Measurements from ENCODE around the gene AK4.

The AK4 gene

DNA sequence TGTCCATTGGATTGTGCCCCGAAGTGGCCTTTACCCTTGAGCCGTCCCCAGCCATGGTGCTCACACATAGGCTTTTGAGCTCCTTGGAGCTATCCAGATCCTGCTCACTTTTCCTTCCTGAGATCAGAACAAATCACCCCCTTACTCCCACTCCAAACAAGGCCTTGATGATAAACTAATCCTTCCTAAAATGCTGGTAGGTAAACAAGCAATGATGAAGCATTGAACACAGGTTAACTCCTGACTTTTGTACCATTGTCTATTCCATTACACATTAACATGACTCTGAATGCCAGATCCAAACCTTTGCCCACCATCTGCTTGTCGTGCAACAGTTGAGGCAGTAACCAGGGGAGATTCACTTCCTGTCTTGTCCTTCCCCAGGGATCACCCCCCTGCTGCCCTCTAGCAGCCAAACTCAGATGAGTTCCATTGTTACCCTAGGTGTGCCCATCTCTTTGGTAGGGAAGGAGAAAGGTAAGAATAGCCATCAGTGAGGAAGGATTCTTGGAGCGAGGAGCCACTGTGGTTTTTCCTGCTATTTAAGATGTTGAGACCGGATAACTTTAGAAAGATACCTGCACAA, 81.8 kb downstream of the AK4 start:
- Histone ChIP-seq H3K4me3 (ENCODE audit: low read depth, low read length) (no peak overlapping the region), H3K9me3 (ENCODE audit: control insufficient read depth, low read length) (no peaks in the 10 kb centered on the region), H3K4me2 (ENCODE audit: low read length) (no peak overlapping the region), H3K27ac (no peak overlapping the region), H3K9ac (no peak overlapping the region), H3K79me2 (no peaks in the 10 kb centered on the region), H3K4me1 (no peaks in the 10 kb centered on the region), H3K36me3 (ENCODE audit: control insufficient read depth, insufficient read depth, low read length) (no peaks in the 10 kb centered on the region), H3K27me3 (ENCODE audit: control insufficient read depth, insufficient read depth, low read length) (no peaks in the 10 kb centered on the region), H2AFZ (no peak overlapping the region)
- TF ChIP-seq, protein P1, sequence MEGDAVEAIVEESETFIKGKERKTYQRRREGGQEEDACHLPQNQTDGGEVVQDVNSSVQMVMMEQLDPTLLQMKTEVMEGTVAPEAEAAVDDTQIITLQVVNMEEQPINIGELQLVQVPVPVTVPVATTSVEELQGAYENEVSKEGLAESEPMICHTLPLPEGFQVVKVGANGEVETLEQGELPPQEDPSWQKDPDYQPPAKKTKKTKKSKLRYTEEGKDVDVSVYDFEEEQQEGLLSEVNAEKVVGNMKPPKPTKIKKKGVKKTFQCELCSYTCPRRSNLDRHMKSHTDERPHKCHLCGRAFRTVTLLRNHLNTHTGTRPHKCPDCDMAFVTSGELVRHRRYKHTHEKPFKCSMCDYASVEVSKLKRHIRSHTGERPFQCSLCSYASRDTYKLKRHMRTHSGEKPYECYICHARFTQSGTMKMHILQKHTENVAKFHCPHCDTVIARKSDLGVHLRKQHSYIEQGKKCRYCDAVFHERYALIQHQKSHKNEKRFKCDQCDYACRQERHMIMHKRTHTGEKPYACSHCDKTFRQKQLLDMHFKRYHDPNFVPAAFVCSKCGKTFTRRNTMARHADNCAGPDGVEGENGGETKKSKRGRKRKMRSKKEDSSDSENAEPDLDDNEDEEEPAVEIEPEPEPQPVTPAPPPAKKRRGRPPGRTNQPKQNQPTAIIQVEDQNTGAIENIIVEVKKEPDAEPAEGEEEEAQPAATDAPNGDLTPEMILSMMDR (IDR thresholded peaks at IDR 0.05): no peak

DNA sequence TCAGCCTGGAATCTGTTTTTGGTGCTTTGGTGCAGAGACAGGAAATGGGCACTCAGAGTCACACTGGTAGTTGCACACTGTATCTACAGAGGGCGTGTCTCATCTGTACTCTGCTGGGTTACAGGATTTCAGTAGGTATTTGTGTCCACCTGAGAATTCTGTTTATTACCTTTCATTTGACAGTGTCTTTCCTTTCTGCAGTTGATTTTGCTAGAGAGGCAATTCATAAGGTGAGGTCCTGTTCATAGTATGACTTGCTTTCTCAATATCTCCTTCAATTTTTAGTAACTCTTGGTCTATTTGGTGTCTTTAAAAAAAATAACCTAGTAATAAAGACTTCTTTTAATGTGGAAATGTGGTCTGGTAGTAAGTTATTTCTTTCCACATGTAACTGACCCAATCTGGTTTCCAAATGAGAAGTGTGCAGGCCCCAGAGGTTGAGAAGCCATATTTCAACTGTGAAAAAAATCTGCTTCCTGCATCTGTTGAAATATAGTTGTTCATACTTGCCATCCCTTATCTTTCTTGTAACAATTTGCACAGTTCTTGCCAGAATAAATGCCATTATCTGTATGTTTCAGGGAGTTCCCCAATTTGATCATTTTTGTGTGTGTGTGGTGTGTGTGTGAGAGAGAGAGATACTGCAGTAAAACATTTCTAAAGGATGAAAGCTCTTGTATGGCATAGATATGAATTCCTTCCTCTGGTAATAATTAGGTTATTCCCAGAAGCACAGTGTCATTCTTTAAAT, 82.9 kb downstream of the AK4 start:
- Histone ChIP-seq H3K79me2 (no peaks in the 10 kb centered on the region), H3K4me2 (ENCODE audit: low read length) (no peak overlapping the region), H3K4me1 (no peaks in the 10 kb centered on the region), H3K27ac (no peak overlapping the region), H3K4me3 (ENCODE audit: low read depth, low read length) (no peak overlapping the region), H2AFZ (no peak overlapping the region), H3K36me3 (ENCODE audit: control insufficient read depth, insufficient read depth, low read length) (no peaks in the 10 kb centered on the region), H3K27me3 (ENCODE audit: control insufficient read depth, insufficient read depth, low read length) (no peaks in the 10 kb centered on the region), H3K9ac (no peak overlapping the region), H3K9me3 (ENCODE audit: control insufficient read depth, low read length) (no peaks in the 10 kb centered on the region)
- TF ChIP-seq, protein P1 (IDR thresholded peaks at IDR 0.05): no peak

DNA sequence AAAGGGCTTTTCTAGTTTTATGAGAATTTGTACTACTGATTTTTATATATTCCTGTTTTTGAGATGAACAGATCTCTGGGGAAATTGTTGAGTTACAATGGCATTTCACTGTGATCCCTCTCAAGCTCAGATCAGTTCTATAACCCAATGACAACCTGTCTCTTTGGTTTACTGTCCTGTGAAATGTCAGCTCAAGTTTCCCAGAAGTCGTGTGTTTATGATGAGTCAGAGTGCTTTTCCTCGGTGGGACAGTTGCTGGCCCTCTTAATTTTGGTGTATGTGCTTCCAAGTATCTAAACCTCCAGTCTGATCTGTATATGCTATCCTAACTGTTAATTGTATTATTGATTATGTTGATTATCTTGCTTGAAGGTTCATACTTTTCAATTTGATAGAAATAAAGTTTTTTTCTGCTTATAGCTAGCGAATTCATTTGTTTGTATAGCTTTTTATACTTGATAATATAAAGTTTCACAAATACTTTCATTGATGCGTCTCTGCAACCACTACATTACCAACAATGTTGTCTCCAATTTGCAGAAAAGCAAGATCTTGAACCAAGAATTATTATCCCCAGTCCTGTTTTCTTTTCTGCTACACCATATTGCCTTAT, 83.8 kb downstream of the AK4 start:
- Histone ChIP-seq H3K27ac (no peak overlapping the region), H3K27me3 (ENCODE audit: control insufficient read depth, insufficient read depth, low read length) (no peaks in the 10 kb centered on the region), H3K36me3 (ENCODE audit: control insufficient read depth, insufficient read depth, low read length) (no peaks in the 10 kb centered on the region), H3K4me1 (no peaks in the 10 kb centered on the region), H3K4me2 (ENCODE audit: low read length) (no peak overlapping the region), H2AFZ (no peak overlapping the region), H3K9ac (no peak overlapping the region), H3K9me3 (ENCODE audit: control insufficient read depth, low read length) (no peaks in the 10 kb centered on the region), H3K79me2 (no peaks in the 10 kb centered on the region), H3K4me3 (ENCODE audit: low read depth, low read length) (no peak overlapping the region)
- TF ChIP-seq, protein P1 (IDR thresholded peaks at IDR 0.05): no peak

DNA sequence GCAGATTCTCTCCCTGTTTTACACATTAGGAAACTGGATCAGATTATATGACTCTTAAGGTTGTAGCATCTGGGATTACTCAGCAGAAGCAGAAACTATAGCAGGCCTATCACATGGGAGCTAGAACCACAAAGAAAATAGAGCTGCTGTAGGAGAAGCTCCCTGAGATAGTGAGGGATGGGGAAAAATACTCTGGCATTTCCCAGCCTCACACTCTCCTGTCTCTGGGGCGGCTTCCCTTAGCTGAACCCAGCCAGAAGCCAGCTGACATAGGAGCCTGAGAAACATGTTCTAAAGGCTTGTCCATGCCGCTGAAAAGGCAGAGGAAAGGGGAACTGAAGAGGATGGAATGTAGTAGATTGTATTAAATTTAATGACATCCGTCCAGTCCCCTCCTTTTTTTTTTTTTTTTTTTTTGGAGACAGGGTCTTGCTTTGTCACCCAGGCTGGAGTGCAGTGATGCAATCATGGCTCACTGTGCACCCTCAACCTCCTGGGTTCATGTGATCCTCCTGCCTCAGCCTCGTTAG, 84.5 kb downstream of the AK4 start:
- Histone ChIP-seq H3K9me3 (ENCODE audit: control insufficient read depth, low read length) (no peaks in the 10 kb centered on the region), H3K4me2 (ENCODE audit: low read length) (no peak overlapping the region), H3K79me2 (no peaks in the 10 kb centered on the region), H3K9ac (no peak overlapping the region), H3K4me1 (no peaks in the 10 kb centered on the region), H3K27ac (no peak overlapping the region), H3K4me3 (ENCODE audit: low read depth, low read length) (no peak overlapping the region), H3K36me3 (ENCODE audit: control insufficient read depth, insufficient read depth, low read length) (no peaks in the 10 kb centered on the region), H3K27me3 (ENCODE audit: control insufficient read depth, insufficient read depth, low read length) (no peaks in the 10 kb centered on the region), H2AFZ (no peak overlapping the region)
- TF ChIP-seq, protein P1 (IDR thresholded peaks at IDR 0.05): no peak

Measured in parathyroid adenoma (tissue), 2 donors.